Astrocyte (in vitro differentiated cells and primary cell): ENCODE results near the gene PDS5A. TPM values are rescaled to one million over a fixed set of nuclear protein-coding genes. Genes with fewer than 3 reads are reported as not detected.
"Not testable (repeated sequence)": the region's sequence is repeated elsewhere in the genome, so short reads cannot be mapped to it uniquely, and the experiment has no call there.

ENCODE experiments used
- DNase-seq: peaks from one replicate; pipeline ENCODE4 v3.0.0-alpha.2; 2010; ENCODE audit warnings: low read depth
- FAIRE-seq: peaks from 2 replicates; lab custom pipeline; 2011; peaks lifted over from hg19 to GRCh38; lab: Jason Lieb, UNC
- H2AFZ ChIP-seq: 2 replicates; pipeline ENCODE4 v1.6.0; 2012; ENCODE audit warnings: low read depth, low read length, inconsistent platforms
- H3K27ac ChIP-seq: 2 replicates; pipeline ENCODE4 v1.5.1; 2011; ENCODE audit warnings: low read depth, low read length, inconsistent platforms
- H3K27me3 ChIP-seq: 2 replicates; pipeline ENCODE4 v1.6.0; 2011; ENCODE audit warnings: low read length, inconsistent platforms; ENCODE audit not compliant: insufficient read depth
- H3K36me3 ChIP-seq: 2 replicates; pipeline ENCODE4 v1.5.1; 2011; ENCODE audit warnings: low read length, inconsistent platforms; ENCODE audit not compliant: insufficient read depth
- H3K4me1 ChIP-seq: 2 replicates; pipeline ENCODE4 v1.5.1; 2011; ENCODE audit warnings: low read length, inconsistent platforms; ENCODE audit not compliant: insufficient read depth
- H3K4me2 ChIP-seq: 2 replicates; pipeline ENCODE4 v1.6.0; 2012; ENCODE audit warnings: low read length, inconsistent platforms
- H3K4me3 ChIP-seq: 2 replicates; pipeline ENCODE4 v1.5.1; 2011; ENCODE audit warnings: low read depth, mild to moderate bottlenecking, low read length, inconsistent platforms; ENCODE audit not compliant: insufficient read depth
- H3K79me2 ChIP-seq: 2 replicates; pipeline ENCODE4 v1.6.0; 2012; ENCODE audit warnings: mild to moderate bottlenecking, low read length, inconsistent platforms; ENCODE audit not compliant: insufficient read depth
- H3K9ac ChIP-seq: 2 replicates; pipeline ENCODE4 v1.6.0; 2012; ENCODE audit warnings: mild to moderate bottlenecking, low read length, inconsistent platforms
- H3K9me3 ChIP-seq: 2 replicates; pipeline ENCODE4 v1.5.1; 2012; ENCODE audit warnings: low read depth, mild to moderate bottlenecking, low read length, inconsistent platforms; ENCODE audit not compliant: insufficient read depth
- H4K20me1 ChIP-seq: 2 replicates; pipeline ENCODE4 v1.6.0; 2012; ENCODE audit warnings: low read length, inconsistent platforms; ENCODE audit not compliant: insufficient read depth
- H3K27ac Mint-ChIP-seq: one replicate; pipeline ENCODE4 v1.8.0; 2021; ENCODE audit warnings: mild to moderate bottlenecking, mixed read lengths; ENCODE audit not compliant: unreplicated experiment
- H3K27me3 Mint-ChIP-seq: one replicate; pipeline ENCODE4 v1.8.0; 2021; ENCODE audit warnings: low read depth, mixed read lengths; ENCODE audit not compliant: unreplicated experiment
- H3K36me3 Mint-ChIP-seq: one replicate; pipeline ENCODE4 v1.8.0; 2021; ENCODE audit warnings: low read depth, mixed read lengths; ENCODE audit not compliant: unreplicated experiment
- H3K4me1 Mint-ChIP-seq: one replicate; pipeline ENCODE4 v1.8.0; 2021; ENCODE audit warnings: low read depth, mixed read lengths; ENCODE audit not compliant: unreplicated experiment
- H3K4me3 Mint-ChIP-seq: one replicate; pipeline ENCODE4 v1.8.0; 2021; ENCODE audit warnings: mild to moderate bottlenecking, moderate library complexity, mixed read lengths; ENCODE audit not compliant: unreplicated experiment
- H3K9me3 Mint-ChIP-seq: one replicate; pipeline ENCODE4 v1.8.0; 2021; ENCODE audit warnings: mild to moderate bottlenecking, mixed read lengths; ENCODE audit not compliant: unreplicated experiment
- EZH2 ChIP-seq: IDR thresholded peaks from 2 replicates; pipeline ENCODE4 v1.6.1; 2012; ENCODE audit warnings: mild to moderate bottlenecking, low read length, inconsistent platforms; ENCODE audit not compliant: insufficient read depth
- total RNA-seq: library from RNA; stranded (reverse); gene quantifications from 2 replicates; pipeline ENCODE4 v1.2.1, GENCODE V29; 2021
- TF ChIP-seq, protein P1 (sequence below): IDR thresholded peaks from 2 replicates; pipeline ENCODE4 v1.5.1; 2011; ENCODE audit warnings: low read depth, mild to moderate bottlenecking, inconsistent platforms, low read length, moderate library complexity; ENCODE audit not compliant: insufficient read depth

PDS5A gene
- total RNA-seq, 1 donor from 2014 or later: 55.9 TPM

DNA sequence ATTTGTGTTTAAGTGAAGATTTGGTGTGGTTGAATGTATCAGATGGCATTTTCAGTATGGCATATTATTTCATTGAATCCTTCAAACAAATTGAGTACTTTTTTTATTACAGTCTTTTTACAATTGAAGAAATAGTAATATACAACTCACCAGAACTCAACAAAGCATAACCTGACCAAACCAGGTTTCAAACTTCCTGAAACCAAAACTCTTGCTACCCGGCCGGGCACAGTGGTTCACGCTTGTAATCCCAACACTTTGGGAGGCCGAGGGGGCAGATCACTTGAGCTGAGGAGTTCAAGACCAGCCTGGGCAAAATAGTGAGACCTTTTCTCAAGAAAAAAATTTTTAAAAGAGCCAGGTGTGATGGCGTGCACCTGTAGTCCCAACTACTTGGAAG lies 185.6 kb downstream of the PDS5A start:
- DNase-seq: no peak
- no peak overlapping the region for H3K27ac Mint-ChIP-seq
- H3K4me1 ChIP-seq: no peaks in the 10 kb centered on the region

DNA sequence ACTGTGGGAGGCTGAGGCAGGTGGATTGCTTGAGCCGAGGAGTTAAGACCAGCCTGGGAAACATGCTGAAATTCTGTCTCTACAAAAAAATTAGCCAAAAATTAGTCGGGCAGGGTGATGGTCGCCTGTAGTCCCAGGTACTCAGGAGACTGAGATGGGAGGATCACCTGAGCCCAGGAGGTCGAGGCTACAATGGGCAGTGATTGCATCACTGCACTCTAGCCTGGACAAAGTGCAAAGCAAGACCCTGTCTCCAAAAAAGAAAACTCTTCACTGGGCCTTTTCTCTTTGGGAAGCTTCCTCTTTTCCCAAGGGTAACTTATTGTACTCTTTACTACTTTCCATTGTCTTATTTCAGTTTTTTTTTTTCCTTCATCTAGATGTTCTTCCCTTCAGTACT lies 190.9 kb downstream of the PDS5A start:
- H3K36me3 Mint-ChIP-seq: no peaks in the 10 kb centered on the region

More for the DNA sequence above, 185.6 kb downstream of the PDS5A start:
- no peaks in the 10 kb centered on the region for H4K20me1 ChIP-seq
- H3K4me1 Mint-ChIP-seq: no peaks in the 10 kb centered on the region
- TF ChIP-seq EZH2: no peak
- TF ChIP-seq, protein P1, sequence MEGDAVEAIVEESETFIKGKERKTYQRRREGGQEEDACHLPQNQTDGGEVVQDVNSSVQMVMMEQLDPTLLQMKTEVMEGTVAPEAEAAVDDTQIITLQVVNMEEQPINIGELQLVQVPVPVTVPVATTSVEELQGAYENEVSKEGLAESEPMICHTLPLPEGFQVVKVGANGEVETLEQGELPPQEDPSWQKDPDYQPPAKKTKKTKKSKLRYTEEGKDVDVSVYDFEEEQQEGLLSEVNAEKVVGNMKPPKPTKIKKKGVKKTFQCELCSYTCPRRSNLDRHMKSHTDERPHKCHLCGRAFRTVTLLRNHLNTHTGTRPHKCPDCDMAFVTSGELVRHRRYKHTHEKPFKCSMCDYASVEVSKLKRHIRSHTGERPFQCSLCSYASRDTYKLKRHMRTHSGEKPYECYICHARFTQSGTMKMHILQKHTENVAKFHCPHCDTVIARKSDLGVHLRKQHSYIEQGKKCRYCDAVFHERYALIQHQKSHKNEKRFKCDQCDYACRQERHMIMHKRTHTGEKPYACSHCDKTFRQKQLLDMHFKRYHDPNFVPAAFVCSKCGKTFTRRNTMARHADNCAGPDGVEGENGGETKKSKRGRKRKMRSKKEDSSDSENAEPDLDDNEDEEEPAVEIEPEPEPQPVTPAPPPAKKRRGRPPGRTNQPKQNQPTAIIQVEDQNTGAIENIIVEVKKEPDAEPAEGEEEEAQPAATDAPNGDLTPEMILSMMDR: no peak
- FAIRE-seq: no peak
- no peak overlapping the region for H3K4me3 ChIP-seq
- no peaks in the 10 kb centered on the region for H3K27me3 ChIP-seq
- no peak overlapping the region for H3K4me3 Mint-ChIP-seq
- no peaks in the 10 kb centered on the region for H3K9me3 Mint-ChIP-seq
- H3K27ac ChIP-seq: no peak overlapping the region
- H2AFZ ChIP-seq: no peak overlapping the region
- no peak overlapping the region for H3K4me2 ChIP-seq
- no peak overlapping the region for H3K9ac ChIP-seq
- no peaks in the 10 kb centered on the region for H3K79me2 ChIP-seq
- no peaks in the 10 kb centered on the region for H3K36me3 Mint-ChIP-seq
- no peaks in the 10 kb centered on the region for H3K9me3 ChIP-seq
- H3K27me3 Mint-ChIP-seq: no peaks in the 10 kb centered on the region
- H3K36me3 ChIP-seq: no peaks in the 10 kb centered on the region

DNA sequence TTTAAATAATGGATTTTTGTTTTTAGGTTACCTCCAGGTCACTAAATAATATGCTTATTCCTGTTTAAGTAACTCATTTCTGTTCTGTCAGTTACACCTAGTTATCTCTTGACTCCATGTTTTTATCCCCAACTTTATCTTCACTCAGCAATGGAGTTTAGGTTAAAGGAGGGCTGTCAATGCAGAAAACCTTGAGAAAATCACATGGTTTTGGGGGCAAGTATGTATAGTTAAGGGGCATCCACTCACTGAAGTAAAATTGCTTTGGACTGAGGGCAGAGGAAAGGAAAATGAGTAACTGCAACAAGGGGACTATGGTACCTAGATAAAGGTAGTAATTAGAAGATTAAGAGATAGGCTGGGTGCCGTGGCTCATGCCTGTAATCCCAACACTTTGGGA lies 192.6 kb downstream of the PDS5A start:
- no peak overlapping the region for H3K27ac Mint-ChIP-seq

More for the DNA sequence above, 190.9 kb downstream of the PDS5A start:
- Mint-ChIP-seq H3K4me3 (no peak overlapping the region), H3K4me1 (no peaks in the 10 kb centered on the region), H3K27ac (no peak overlapping the region), H3K27me3 (no peaks in the 10 kb centered on the region), H3K9me3 (no peaks in the 10 kb centered on the region)
- H2AFZ ChIP-seq: no peak overlapping the region
- no peaks in the 10 kb centered on the region for H3K9me3 ChIP-seq
- H3K9ac ChIP-seq: no peak overlapping the region
- no peaks in the 10 kb centered on the region for H4K20me1 ChIP-seq
- no peak for FAIRE-seq
- no peak overlapping the region for H3K27ac ChIP-seq
- no peaks in the 10 kb centered on the region for H3K36me3 ChIP-seq
- no peaks in the 10 kb centered on the region for H3K79me2 ChIP-seq
- H3K4me3 ChIP-seq: no peak overlapping the region
- TF ChIP-seq, protein P1: no peak
- TF ChIP-seq EZH2: no peak
- no peaks in the 10 kb centered on the region for H3K4me1 ChIP-seq
- no peak overlapping the region for H3K4me2 ChIP-seq
- no peaks in the 10 kb centered on the region for H3K27me3 ChIP-seq
- DNase-seq: no peak

DNA sequence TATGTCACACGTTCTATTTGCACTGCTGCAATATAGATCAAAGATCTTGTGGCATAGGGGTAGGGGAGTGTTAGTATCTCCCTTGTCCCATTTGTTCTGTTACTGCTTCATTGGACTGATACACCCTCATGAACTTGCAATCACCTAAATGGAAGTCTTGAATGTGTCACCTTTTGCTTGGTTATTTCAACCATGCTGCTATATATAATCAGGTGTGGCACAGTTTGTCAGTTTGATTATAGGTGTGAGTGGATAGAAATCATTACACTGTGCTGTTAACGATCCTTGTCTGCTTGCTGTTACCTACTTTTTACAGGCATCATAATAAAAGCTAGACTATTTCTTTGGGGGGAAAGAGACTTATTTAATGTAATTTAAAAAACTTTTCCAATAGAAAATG lies 195.7 kb downstream of the PDS5A start:
- H3K27me3 ChIP-seq, H3K4me1 ChIP-seq, H3K27ac ChIP-seq, DNase-seq, H3K4me1 Mint-ChIP-seq, H3K27me3 Mint-ChIP-seq, H2AFZ ChIP-seq, H4K20me1 ChIP-seq, H3K79me2 ChIP-seq, H3K9ac ChIP-seq, H3K4me2 ChIP-seq, H3K36me3 Mint-ChIP-seq, H3K27ac Mint-ChIP-seq, H3K4me3 ChIP-seq, H3K4me3 Mint-ChIP-seq, FAIRE-seq, H3K9me3 Mint-ChIP-seq, H3K9me3 ChIP-seq: not testable (repeated sequence)
- peaks cover 29% of the 10 kb centered on the region for H3K36me3 ChIP-seq

More for the DNA sequence above, 192.6 kb downstream of the PDS5A start:
- Histone ChIP-seq H3K36me3 (peaks cover 2% of the 10 kb centered on the region), H3K27me3 (no peaks in the 10 kb centered on the region), H3K4me3 (no peak overlapping the region), H3K4me2 (no peak overlapping the region), H3K27ac (no peak overlapping the region), H2AFZ (no peak overlapping the region), H4K20me1 (no peaks in the 10 kb centered on the region), H3K4me1 (no peaks in the 10 kb centered on the region), H3K79me2 (no peaks in the 10 kb centered on the region), H3K9ac (no peak overlapping the region), H3K9me3 (no peaks in the 10 kb centered on the region)
- Mint-ChIP-seq H3K9me3 (no peaks in the 10 kb centered on the region), H3K4me3 (no peak overlapping the region), H3K4me1 (no peaks in the 10 kb centered on the region), H3K36me3 (peaks cover 2% of the 10 kb centered on the region), H3K27me3 (no peaks in the 10 kb centered on the region)
- FAIRE-seq: no peak
- DNase-seq: no peak
- TF ChIP-seq, protein P1: no peak
- TF ChIP-seq EZH2: no peak
